HepG2 (cell line): ENCODE measurements around the gene SKI. TPM values are rescaled to one million over a fixed set of nuclear protein-coding genes. Genes with fewer than 3 reads are reported as not detected.

Experiments
- ATF7 ChIP-seq, 2 experiments: fragments of 450-650 bp in 1 of 2; sonication (generic) in 1 of 2; formaldehyde crosslinking in 1 of 2; IDR thresholded peaks; 2 replicates each; pipeline versions ENCODE4 v1.4.0 to v1.6.1; 2016 to 2020; ENCODE audit warnings: antibody characterized with exemption in 1 of 2, mild to moderate bottlenecking in 1 of 2, missing genetic modification reagents in 1 of 2
- CEBPG ChIP-seq: IDR thresholded peaks from 2 replicates; pipeline ENCODE4 v1.6.1; 2016
- ETV5 ChIP-seq: IDR thresholded peaks from 2 replicates; pipeline ENCODE4 v1.6.1; 2018; ENCODE audit warnings: missing biosample characterization, missing genetic modification reagents, inconsistent platforms, borderline replicate concordance
- HOMEZ ChIP-seq: IDR thresholded peaks from 2 replicates; pipeline ENCODE4 v1.6.1; 2016; ENCODE audit warnings: low read depth
- HOXA5 ChIP-seq: sonication (generic); formaldehyde crosslinking; IDR thresholded peaks from 2 replicates; pipeline ENCODE4 v1.4.0; 2020; ENCODE audit warnings: missing genetic modification reagents
- KDM6A ChIP-seq: IDR thresholded peaks from 2 replicates; pipeline ENCODE4 v1.6.1; 2016; ENCODE audit warnings: low read depth
- KLF15 ChIP-seq: sonication (generic); formaldehyde crosslinking; IDR thresholded peaks from 2 replicates; pipeline ENCODE4 v1.8.1; 2023; ENCODE audit warnings: borderline replicate concordance, mild to moderate bottlenecking, inconsistent platforms, missing genetic modification reagents, mixed read lengths
- MED1 ChIP-seq: sonication (generic); formaldehyde crosslinking; IDR thresholded peaks from 2 replicates; pipeline ENCODE4 v1.4.0; 2020; ENCODE audit warnings: missing genetic modification reagents
- MEIS2 ChIP-seq: sonication (generic); formaldehyde crosslinking; IDR thresholded peaks from 2 replicates; pipeline ENCODE4 v1.9.0; 2021; ENCODE audit warnings: mild to moderate bottlenecking, missing genetic modification reagents
- NONO ChIP-seq, 2 experiments: fragments of 450-650 bp in 1 of 2; sonication (generic) in 1 of 2; formaldehyde crosslinking in 1 of 2; IDR thresholded peaks in 1 of 2; conservative IDR thresholded peaks in 1 of 2; 2 replicates each; pipeline versions ENCODE4 v1.6.1 to v1.8.0; 2017 to 2022; ENCODE audit warnings: mild to moderate bottlenecking in 1 of 2, missing genetic modification reagents in 1 of 2, moderate library complexity in 1 of 2
- POLR2AphosphoS5 ChIP-seq: IDR thresholded peaks from 2 replicates; pipeline ENCODE4 v1.6.1; 2012; ENCODE audit warnings: low read depth, low read length
- POLR2G ChIP-seq: fragments of 200-400 bp; formaldehyde crosslinking; IDR thresholded peaks from 2 replicates; pipeline ENCODE4 v1.6.1; 2018; ENCODE audit warnings: mild to moderate bottlenecking, low read depth, low read length, moderate library complexity
- SAP130 ChIP-seq: IDR thresholded peaks from 2 replicates; pipeline ENCODE4 v1.6.1; 2016; ENCODE audit warnings: low read depth
- YEATS4 ChIP-seq: sonication (generic); formaldehyde crosslinking; IDR thresholded peaks from 2 replicates; pipeline ENCODE4 v1.4.0; 2020; ENCODE audit warnings: missing genetic modification reagents, borderline replicate concordance
- ZNF143 ChIP-seq: sonication (generic); formaldehyde crosslinking; IDR thresholded peaks from 2 replicates; pipeline ENCODE4 v1.4.0; 2020; ENCODE audit warnings: missing genetic modification reagents
- ZNF414 ChIP-seq: sonication (generic); formaldehyde crosslinking; IDR thresholded peaks from 2 replicates; pipeline ENCODE4 v1.5.0; 2020; ENCODE audit warnings: missing genetic modification reagents
- ZNF639 ChIP-seq: conservative IDR thresholded peaks from 2 replicates; pipeline ENCODE4 v1.6.1; 2018; ENCODE audit warnings: missing genetic modification reagents
- ZNF687 ChIP-seq: sonication (generic); formaldehyde crosslinking; IDR thresholded peaks from 2 replicates; pipeline ENCODE4 v1.5.1; 2020; ENCODE audit warnings: mild to moderate bottlenecking, missing genetic modification reagents, moderate library complexity
- polyA plus RNA-seq, 8 experiments: library from polyadenylated mRNA; depleted of rRNA in 3 of 8; stranded (reverse) in 7 of 8; unstranded in 1 of 8; fragments of >200 nt; fragmentation: Illumina TruSeq in 4 of 8; extraction: Trizol in 4 of 8; gene quantifications; 2 replicates each; pipeline versions ENCODE4 v1.2.1 to v1.2.3, GENCODE V29; 2011 to 2016; ENCODE audit warnings: low read depth in 4 of 8, missing spikeins in 1 of 8, mixed read lengths in 1 of 8; ENCODE audit not compliant: insufficient read depth in 1 of 8
- total RNA-seq, 5 experiments: library from RNA; depleted of rRNA; stranded (reverse); fragments of >200 nt; fragmentation: Illumina TruSeq; extraction: Trizol; gene quantifications; 2 replicates each; pipeline ENCODE4 v1.2.3, GENCODE V29; 2016; ENCODE audit warnings: low read depth in 1 of 5

Gene SKI
- total and polyA plus RNA-seq, 2 of the 13 experiments (the other 11 are each of a cell fraction or from before 2014, with no cell fraction given) = 4.7 to 6.9 TPM

GRCh38 chr1:2208309-2209239 lies 19.5 kb upstream of the SKI start (continued):
- TF ChIP-seq ZNF687 (CRISPR knock-in tag) (peak; percentile 48), ZNF143 (CRISPR knock-in tag) (no peak), ETV5 (peak; percentile 56; the same call in 1 of the 2 replicates), ATF7 (IDR thresholded peaks at IDR 0.05) (no peak), ATF7 (CRISPR knock-in tag; IDR thresholded peaks at IDR 0.05) (no peak), POLR2AphosphoS5 (no peak), CEBPG (CRISPR knock-in tag) (peak; percentile 36; the same call in 1 of the 2 replicates), KLF15 (CRISPR knock-in tag) (0 out of 2 replicates have a peak, but pooled peaks have one; percentile 37), MEIS2 (CRISPR knock-in tag) (0 out of 2 replicates have a peak, but pooled peaks have one; percentile 6), ZNF414 (CRISPR knock-in tag) (no peak), YEATS4 (CRISPR knock-in tag) (no peak), ZNF639 (CRISPR knock-in tag) (peak; percentile 55; the same call in 1 of the 2 replicates), NONO (IDR thresholded peaks at IDR 0.05) (no peak), NONO (CRISPR knock-in tag; conservative IDR thresholded peaks at IDR 0.05) (0 out of 2 replicates have a peak, but pooled peaks have one; percentile 20), POLR2G (peak; percentile 55), HOMEZ (CRISPR knock-in tag) (peak; percentile 36; the same call in 1 of the 2 replicates), MED1 (CRISPR knock-in tag) (peak; percentile 29; the same call in 1 of the 2 replicates), KDM6A (CRISPR knock-in tag) (peak; percentile 38), HOXA5 (CRISPR knock-in tag) (0 out of 2 replicates have a peak, but pooled peaks have one; percentile 2), SAP130 (CRISPR knock-in tag) (peak; percentile 90)
